Suppressor macrophage treated with lipopolysaccharide for 4 hours (primary cell): ENCODE measurements around the gene RIMS4.

Experiments
- DNase-seq: peaks from one replicate; pipeline ENCODE4 v3.0.0-alpha.2; 2020

RIMS4 gene

GRCh38 chr20:44810391-44811149 is at the start of gene RIMS4:
TSS of gene RIMS4 (minus strand) at chr20:44810546. CDS start at chr20:44810271, 275 bp downstream.
- DNase-seq: no peak

DNA sequence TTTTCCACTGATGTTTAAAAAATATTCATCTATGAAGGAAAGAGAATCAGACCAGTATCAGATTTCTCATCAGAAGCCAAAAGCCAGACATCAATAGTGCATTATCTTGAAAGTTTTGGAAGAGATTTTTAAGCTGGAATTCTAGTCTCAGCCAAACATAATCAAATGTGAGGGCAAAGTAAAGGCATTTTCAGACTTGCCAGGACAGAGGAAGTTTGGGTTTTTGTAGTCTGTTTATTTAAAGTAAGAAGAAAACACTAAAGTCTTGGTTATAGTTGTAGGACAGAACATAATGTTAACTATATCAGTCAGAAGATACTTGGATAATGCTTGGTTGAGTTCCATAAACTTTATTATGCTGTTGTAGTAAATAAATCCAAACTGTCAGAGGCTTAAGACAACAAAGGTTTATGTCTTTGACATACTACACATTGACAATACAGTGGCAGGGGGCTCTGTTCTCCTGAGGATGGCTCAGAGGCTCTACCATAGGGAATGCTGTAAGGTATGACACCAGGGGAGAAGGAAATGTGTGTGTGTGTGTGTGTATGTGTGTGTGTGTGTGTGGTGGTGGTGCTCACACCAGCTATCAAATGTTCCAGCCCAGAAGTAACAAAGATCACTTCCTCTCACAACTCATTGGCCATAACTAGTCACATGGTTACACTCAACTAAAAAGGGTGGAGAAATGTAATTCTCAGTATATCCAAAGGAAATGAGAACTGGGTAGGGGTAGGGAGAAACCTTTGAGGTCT is 48.4 kb upstream of the RIMS4 start:
- no peak for DNase-seq

DNA sequence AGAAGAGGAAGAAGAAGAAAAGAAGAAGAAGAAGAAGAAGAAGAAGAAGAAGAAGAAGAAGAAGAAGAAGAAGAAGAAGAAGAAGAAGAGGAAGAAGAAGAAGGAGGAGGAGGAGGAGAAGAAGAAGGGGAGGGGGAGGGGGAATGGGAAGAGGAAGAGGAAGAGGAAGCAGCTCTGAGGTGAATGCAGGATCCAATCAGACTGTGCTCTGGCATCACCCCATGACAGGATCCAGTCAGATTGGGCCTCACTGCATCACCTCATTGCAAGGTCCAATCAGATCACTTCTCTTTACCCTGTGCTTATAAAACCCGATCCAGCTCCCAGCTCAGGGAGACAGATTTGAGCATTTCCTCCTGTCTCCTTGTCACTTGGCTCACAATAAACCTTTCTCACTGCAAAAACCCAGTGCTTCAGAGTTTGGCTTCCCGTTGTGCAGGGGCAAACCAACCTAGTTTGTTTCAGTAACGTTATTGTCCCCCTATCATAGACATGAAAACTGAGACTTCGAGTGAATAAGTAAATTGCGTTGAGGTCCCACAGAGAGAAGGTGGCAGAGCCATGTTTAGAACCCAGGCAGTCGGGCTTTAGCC is 46.6 kb upstream of the RIMS4 start:
- DNase-seq: no peak

DNA sequence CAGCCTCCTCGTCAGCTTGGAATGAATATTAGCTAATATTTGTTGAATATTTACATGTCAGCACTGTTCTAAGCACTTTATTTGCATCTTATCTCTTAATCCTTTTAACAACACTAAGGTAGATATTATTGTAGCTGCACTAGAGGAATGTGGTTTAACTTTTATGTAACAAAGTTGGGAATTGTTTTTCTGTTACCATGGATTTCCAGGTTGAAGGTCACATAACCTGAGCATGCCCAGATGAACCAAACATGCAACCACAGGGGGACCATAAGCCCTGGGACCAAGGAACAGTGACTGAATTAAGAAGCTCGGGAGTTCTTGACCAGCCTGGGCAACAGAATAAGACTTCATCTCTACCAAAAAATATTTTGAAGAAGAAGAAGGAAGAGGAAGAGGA is 46.1 kb upstream of the RIMS4 start:
- DNase-seq: no peak

DNA sequence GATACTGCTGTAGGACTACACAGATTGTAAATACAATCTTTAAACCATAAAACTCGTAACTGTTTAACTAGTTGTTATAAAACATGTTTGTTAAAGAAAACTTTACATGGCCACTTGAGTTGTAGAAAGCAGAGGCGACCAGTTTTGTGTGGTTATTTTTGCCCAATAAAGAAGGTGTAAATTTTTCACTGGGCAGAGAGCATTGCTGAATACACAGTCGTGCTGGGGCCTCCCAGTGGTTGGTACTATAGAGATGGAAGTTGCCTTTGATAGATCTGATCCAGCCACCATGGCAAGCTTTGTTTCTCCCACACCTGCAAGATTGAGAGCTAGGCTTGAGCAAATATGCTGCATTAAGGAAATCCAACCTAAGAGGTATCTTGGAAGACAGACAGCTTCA is 41.2 kb upstream of the RIMS4 start:
- DNase-seq: no peak

- no peak for DNase-seq
Observed at GRCh38 chr20:44850837-44851236, 40.5 kb upstream of the RIMS4 start.

DNA sequence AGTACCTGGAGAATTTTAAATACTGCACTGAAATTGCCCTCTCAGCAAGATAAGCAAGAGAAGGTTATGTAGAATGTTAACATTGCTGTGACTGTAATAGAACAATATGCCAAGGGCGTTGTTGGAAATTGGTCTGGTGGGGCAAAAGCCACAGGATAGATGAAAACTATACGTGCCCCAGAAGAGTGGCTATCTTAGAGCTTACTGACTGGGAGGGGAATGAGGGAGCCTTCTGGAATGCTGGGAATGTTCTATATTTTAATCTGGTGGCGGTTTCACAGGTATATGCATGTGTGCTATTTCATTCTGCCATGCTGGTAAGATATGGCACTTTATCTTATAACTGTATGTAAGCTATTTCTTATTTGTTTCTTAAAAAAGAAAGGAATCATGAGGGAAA is 39.9 kb upstream of the RIMS4 start:
- DNase-seq: no peak

- DNase-seq: no peak
Observed at GRCh38 chr20:44849703-44850102, 39.4 kb upstream of the RIMS4 start.

DNA sequence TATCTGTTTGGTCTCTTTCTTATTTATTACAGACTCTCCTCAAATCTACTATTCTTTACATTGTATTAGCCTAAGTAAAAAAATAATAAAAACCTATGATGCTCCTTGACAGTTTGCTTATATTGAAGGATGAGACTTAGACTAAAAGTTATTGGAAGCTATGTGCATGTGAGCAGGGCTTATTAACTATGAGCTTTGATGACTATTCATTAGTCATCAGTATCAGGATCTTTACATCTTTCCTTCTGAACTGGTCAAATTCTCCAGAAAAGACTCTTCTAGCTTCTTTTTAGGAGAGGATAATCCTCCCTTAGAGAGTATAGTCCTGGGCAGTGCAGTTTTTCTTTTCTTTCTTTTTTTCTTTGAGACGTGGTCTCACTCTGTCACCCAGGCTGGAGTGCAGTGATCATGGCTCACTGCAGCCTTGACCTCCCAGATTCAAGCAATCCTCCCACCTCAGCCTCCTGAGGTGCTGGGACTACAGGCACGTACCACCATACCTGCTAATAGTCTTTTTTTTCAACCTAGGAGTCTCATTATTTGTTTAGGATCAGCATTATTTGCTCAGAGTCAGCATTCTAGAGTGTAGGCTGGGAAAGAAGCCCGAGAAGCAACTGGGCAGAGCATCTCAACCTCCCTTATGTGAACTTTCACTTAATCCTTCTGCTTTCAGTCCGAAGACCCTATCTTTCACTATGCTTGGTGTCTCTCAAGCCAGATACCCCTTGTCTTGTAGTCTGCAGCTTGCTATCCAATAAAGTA is 38.1 kb upstream of the RIMS4 start:
- DNase-seq: no peak

DNA sequence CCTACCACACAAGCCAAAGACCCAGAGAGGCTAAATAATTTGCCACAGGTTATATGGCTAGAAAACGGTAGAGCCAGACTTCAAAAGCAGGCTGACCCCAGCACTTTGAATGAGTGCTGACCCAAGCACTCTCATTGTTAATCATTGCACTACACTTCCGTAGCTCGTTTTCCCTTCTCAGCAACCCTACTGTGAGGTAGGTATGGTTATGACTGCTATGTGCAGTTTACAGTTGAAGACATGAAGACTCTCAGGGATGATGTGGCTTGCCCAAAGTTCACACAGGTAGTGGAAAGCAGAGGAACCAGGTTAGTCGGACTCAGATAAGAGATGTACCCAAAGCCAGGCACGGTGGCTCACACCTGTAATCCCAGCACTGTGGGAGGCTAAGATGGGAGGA is 33.5 kb upstream of the RIMS4 start:
- DNase-seq: no peak

DNA sequence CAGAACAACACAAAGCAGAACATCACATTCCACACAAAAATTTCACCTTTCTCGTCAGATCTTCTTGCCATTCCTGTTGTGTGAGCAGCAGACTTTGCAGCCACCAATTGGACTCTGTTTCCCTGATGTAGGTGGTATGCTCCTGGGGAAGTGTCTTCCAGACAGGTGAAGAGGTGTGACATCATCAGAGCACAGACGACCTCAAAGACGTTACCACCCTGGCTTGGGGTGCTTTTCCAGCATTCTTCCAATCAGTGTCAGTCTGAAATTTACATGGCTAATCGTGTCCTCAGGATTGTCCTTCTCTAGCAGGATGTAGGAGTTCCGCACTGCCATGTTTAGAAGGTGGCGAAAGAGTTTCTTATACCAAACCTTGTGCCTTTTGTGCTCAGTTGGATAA is 31.6 kb upstream of the RIMS4 start:
- no peak for DNase-seq

DNA sequence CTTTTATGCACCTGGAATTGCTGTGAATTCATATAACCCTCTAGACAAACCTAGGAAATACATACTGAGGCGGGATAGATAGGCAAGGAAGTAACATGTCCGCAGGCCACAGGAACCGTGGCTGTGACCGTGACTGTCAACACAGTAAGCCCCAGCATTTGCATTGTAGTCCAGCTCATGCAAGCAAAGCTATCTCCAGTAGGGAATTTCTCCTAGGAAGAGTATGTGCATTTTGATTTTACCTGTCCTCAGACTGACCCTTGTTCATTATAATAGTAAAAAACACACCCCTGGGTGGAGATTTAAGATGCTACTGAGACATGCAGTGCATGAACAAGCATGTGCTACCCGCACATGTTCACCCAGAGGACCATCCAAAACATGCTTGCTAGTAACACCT is 30.5 kb upstream of the RIMS4 start:
- no peak for DNase-seq

- DNase-seq: no peak
Observed at GRCh38 chr20:44839481-44839880, 29.1 kb upstream of the RIMS4 start.

- no peak for DNase-seq
Observed at GRCh38 chr20:44838521-44838920, 28.2 kb upstream of the RIMS4 start.

- DNase-seq: no peak
Observed at GRCh38 chr20:44837946-44838345, 27.6 kb upstream of the RIMS4 start.

DNA sequence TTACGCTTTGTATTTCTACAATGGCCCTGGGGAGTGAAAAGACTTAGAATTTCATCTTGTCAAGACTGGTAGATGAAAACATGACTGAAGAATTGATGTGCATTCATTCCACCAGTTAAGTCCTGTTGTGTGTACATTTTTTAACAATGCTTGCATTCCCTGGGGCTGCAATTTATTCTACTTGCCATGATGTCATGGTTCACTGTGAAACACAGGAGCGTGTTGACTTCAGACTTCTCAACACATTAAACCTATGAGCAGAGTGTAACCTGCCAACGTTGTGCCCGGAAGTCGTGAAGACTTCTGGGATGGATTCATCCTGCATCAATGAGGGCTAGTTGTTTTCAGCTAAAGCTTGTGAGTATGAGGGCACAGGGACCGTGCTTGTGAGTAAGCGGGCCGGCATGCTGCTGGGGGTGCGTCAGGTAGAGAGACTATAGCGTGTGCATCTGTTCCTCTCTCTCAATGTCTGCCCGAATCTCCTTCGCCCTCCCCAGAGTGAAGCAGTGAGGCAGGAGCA is 26.3 kb upstream of the RIMS4 start:
- no peak for DNase-seq

DNA sequence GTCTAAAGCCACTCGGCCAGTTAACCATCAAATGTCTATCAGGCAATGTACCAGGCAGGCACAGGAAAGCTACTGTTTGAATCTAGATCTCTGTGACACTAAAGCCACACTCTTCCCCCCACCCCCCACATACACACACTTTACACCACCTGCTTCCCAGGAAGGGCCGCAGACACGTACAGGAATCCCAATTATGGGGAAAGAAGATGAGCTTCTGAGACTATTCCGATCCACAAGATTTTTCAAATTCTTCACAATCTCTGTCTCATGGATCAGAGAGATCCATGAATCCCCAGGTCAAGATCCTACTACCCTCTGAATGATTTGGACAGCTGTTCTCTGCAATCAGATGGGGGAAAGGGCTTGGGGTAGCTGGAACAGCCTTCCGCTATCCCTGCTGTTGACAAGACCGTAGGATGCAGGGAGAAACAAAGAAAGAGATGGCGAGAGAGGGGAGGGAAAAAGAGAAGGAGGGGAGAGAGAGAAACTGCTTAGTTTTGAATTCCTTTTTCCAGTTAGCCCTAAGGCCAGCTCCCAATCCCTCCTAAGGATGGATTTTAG is 25.4 kb upstream of the RIMS4 start:
- DNase-seq: no peak

- DNase-seq: no peak
Observed at GRCh38 chr20:44835116-44835515, 24.8 kb upstream of the RIMS4 start.

- no peak for DNase-seq
Observed at GRCh38 chr20:44834693-44835092, 24.3 kb upstream of the RIMS4 start.

DNA sequence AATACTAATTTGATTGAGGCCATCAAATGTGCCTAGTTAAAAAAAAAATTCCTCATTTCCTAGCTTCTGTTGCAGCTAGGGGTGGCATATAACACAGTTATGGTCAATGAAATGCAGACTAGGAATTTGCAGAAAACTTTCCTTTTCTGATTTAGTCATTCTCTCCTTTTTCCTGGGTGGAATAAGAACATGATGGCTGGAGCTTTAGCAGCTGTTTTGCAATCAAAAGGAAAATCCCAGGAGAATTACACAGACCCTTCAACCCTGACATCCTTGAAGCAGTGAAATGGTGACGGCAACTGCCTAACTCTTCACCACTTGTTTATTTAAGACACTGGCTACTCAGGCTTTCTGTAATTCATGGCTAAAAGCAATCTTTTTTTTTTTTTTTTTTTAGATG is 23.1 kb upstream of the RIMS4 start:
- DNase-seq: no peak

DNA sequence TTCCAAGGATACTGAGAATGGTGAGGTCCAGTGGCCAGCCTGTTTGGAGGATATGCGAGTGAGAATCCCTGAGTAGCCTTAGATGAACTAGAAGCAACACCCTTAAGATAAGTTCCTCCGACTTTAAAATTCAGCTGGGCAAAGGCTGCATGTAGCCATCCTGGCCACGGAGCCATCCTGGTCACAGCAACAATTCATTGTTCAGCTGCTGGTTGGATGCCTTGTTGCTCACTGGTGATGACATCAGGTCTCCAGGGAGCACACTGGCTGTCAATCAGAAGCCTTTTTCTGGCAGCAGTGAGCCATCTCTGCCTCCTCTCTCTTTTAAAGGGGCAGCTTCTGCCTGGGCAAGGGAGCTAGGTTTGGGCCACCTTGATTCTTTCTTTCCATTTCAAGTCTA is 22.4 kb upstream of the RIMS4 start:
- DNase-seq: peak; percentile 7

DNA sequence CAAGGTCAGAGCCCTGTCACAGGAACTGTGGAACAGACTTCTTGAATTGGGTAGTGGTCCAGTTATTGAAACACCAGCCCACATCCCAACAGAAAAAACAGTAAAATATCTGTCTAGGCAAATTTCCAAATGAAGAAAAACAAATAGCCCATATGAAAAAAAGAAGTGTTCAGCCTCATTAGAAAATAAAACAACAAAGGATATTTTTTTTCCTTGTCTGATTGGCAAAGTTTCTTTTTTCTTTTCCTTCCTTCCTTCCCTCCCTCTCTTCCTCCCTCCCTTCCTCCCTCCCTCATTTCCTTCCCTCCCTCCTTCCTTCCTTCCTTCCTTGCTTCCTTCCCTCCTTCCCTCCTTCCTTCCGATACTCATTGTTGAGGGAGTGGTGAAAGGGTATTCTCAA is 20.6 kb upstream of the RIMS4 start:
- no peak for DNase-seq

- DNase-seq: no peak
Observed at GRCh38 chr20:44830523-44830922, 20.2 kb upstream of the RIMS4 start.
